Measurements from ENCODE around the gene DMRTB1. TPM values are rescaled to one million over a fixed set of nuclear protein-coding genes. Genes with fewer than 3 reads are reported as not detected.

The DMRTB1 gene
- total RNA-seq, 1 donor from 2014 or later = not detected

GRCh38 chr1:53511323-53511932, 52.2 kb downstream of the DMRTB1 start:
- intact Hi-C loops (cut with DNase I) = no loop called here
- TF ChIP-seq, protein P1, sequence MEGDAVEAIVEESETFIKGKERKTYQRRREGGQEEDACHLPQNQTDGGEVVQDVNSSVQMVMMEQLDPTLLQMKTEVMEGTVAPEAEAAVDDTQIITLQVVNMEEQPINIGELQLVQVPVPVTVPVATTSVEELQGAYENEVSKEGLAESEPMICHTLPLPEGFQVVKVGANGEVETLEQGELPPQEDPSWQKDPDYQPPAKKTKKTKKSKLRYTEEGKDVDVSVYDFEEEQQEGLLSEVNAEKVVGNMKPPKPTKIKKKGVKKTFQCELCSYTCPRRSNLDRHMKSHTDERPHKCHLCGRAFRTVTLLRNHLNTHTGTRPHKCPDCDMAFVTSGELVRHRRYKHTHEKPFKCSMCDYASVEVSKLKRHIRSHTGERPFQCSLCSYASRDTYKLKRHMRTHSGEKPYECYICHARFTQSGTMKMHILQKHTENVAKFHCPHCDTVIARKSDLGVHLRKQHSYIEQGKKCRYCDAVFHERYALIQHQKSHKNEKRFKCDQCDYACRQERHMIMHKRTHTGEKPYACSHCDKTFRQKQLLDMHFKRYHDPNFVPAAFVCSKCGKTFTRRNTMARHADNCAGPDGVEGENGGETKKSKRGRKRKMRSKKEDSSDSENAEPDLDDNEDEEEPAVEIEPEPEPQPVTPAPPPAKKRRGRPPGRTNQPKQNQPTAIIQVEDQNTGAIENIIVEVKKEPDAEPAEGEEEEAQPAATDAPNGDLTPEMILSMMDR (IDR thresholded peaks at IDR 0.05) = no peak
- no peak overlapping the region for H3K4me3 ChIP-seq
- H3K9me3 ChIP-seq = no peaks in the 10 kb centered on the region
- no peak for DNase-seq (ENCODE audit: low spot score in 2 of 2)
- H3K27ac ChIP-seq = peak overlapping the region; percentile 61 to 65
- peaks cover 4 to 23% of the 10 kb centered on the region in 2 donors for H3K4me1 ChIP-seq
- no peaks in the 10 kb centered on the region for H3K36me3 ChIP-seq
- H3K27me3 ChIP-seq = no peaks in the 10 kb centered on the region

GRCh38 chr1:53511933-53512806, 53.0 kb downstream of the DMRTB1 start:
- no peak overlapping the region for H3K4me3 ChIP-seq
- intact Hi-C loops (cut with DNase I) = no loop called here
- no peaks in the 10 kb centered on the region for H3K27me3 ChIP-seq
- H3K36me3 ChIP-seq = no peaks in the 10 kb centered on the region
- H3K27ac ChIP-seq = peak overlapping the region; percentile 61 to 65
- TF ChIP-seq, protein P1 (IDR thresholded peaks at IDR 0.05) = no peak
- peak in 1 of 2 donors; percentile 84 for DNase-seq (ENCODE audit: low spot score in 2 of 2)
- H3K4me1 ChIP-seq = peaks cover 4 to 23% of the 10 kb centered on the region in 2 donors
- H3K9me3 ChIP-seq = no peaks in the 10 kb centered on the region

DNA sequence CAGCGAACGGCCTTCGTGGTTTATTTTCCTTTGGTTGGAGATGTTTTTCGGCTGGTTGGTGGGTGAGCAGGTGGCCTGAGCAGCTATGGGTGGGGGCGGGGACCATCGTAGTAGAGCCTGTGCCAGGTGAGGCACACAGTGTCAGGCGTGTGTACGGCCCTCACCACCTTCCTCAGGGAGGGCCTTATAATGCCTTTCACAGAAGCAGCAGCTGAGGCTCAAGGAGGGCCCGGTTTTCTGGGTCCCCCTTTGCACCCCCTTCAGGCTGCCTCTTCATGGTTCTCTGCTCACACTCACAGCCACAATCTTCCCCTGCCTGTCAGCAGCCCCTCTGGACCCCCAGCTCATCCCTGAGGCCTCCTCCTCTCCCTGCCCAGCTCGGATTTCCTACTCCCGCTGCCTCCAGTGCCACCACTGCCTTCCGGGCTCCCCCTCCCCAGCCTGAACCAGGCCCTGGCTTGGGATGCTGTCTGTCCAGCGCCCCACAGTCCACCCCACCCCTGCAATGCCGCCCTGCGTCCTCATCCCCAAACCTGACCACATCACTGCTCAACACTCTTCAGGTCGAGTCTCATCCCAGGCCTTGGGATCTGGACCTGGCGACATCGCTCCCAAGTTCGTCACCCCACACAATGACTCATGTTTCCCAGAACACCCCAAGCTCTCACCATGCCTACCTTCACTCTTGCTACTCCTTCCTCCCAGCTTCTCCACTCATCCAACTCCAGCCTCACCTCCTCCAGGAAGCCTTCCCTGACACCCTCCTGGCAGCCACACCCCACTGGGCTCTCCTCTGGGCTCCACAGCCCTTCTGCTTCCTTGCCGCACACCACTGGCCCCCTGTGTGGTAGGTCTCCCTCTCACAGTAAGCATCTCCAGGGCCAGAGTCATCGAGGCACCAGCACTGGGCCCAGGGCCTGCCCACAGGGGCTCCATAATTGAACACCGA, 53.9 kb downstream of the DMRTB1 start:
- Histone ChIP-seq H3K4me1 (peaks cover 4 to 23% of the 10 kb centered on the region in 2 donors), H3K4me3 (no peak overlapping the region), H3K36me3 (no peaks in the 10 kb centered on the region), H3K27ac (peak overlapping the region; percentile 61 to 65), H3K27me3 (no peaks in the 10 kb centered on the region), H3K9me3 (no peaks in the 10 kb centered on the region)
- TF ChIP-seq, protein P1 (IDR thresholded peaks at IDR 0.05) = no peak
- intact Hi-C loops (cut with DNase I) = no loop called here
- no peak for DNase-seq (ENCODE audit: low spot score in 2 of 2)

DNA sequence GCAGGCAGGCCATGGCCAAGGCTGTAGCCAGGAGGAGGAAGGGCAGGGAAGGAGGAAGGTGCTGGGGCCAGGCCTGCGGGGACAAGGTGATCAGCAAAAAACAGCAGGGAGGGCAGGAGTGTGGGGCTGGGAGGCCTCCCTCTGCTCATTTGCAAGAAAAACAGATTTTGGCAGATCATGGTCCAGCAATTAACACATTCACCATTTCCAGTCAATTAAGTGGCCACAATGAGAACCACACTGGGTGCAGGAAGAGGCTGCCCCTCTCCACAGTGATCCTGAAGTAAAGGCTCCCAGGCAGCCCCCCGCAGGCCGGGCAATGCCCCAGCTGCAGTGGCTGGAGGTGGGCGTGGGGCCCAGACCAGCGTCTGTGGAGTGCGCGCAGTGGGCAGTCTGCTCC, 54.6 kb downstream of the DMRTB1 start:
- Histone ChIP-seq H3K27ac (no peak overlapping the region), H3K27me3 (no peaks in the 10 kb centered on the region), H3K9me3 (no peaks in the 10 kb centered on the region), H3K4me1 (peaks cover 4 to 23% of the 10 kb centered on the region in 2 donors), H3K36me3 (no peaks in the 10 kb centered on the region), H3K4me3 (no peak overlapping the region)
- no peak for DNase-seq (ENCODE audit: low spot score in 2 of 2)
- intact Hi-C loops (cut with DNase I) = no loop called here
- TF ChIP-seq, protein P1 (IDR thresholded peaks at IDR 0.05) = no peak

GRCh38 chr1:53514436-53514835, 55.2 kb downstream of the DMRTB1 start:
- Histone ChIP-seq H3K4me1 (peaks cover 4 to 25% of the 10 kb centered on the region in 2 donors), H3K36me3 (no peaks in the 10 kb centered on the region), H3K9me3 (no peaks in the 10 kb centered on the region), H3K4me3 (no peak overlapping the region), H3K27ac (no peak overlapping the region), H3K27me3 (no peaks in the 10 kb centered on the region)
- TF ChIP-seq, protein P1 (IDR thresholded peaks at IDR 0.05) = no peak
- no peak for DNase-seq (ENCODE audit: low spot score in 2 of 2)
- intact Hi-C loops (cut with DNase I) = no loop called here

All from ascending aorta (tissue), 2 donors.